Measurements from ENCODE around the gene RAD21L1. TPM values are rescaled to one million over a fixed set of nuclear protein-coding genes. Genes with fewer than 3 reads are reported as not detected.

RAD21L1 gene
- total and polyA plus RNA-seq, 5 experiments from 2014 or later: 0.49 TPM; not detected in 4

- DNase-seq (no peak), ATAC-seq (no peak)
- POLR2A ChIA-PET: interaction anchor here (0.7 kb wide), 1 partner anchor 349 kb away, joined by 4 read pairs; no protein-coding TSS in a partner anchor
- Mint-ChIP-seq H3K27me3 (no peaks in the 10 kb centered on the region), H3K4me3 (no peak within 1 kb of the TSS), H3K9me3 (no peaks in the 10 kb centered on the region), H3K4me1 (peaks cover 3 to 7% (median 7%) of the 10 kb centered on the region in 4 donors), H3K36me3 (no peaks in the 10 kb centered on the region), H3K27ac (peak within 1 kb of the TSS in 1 of 10 donors; percentile 25)
Measured at GRCh38 chr20:1202762-1203504, 22.9 kb upstream of the RAD21L1 start, which contains the start of gene C20orf202. Gene C20orf202, plus strand, starts transcription at chr20:1203454. Its CDS starts 132 bp downstream, at chr20:1203586.

- Mint-ChIP-seq H3K27me3 (no peaks in the 10 kb centered on the region), H3K27ac (no peak overlapping the region), H3K4me3 (no peak overlapping the region), H3K36me3 (no peaks in the 10 kb centered on the region), H3K4me1 (peaks cover 3 to 7% (median 7%) of the 10 kb centered on the region in 4 donors), H3K9me3 (no peaks in the 10 kb centered on the region)
- POLR2A ChIA-PET: no interaction called here
- DNase-seq (no peak), ATAC-seq (no peak)
Measured at GRCh38 chr20:1203630-1204029, 22.2 kb upstream of the RAD21L1 start.

GRCh38 chr20:1204113-1204512, 21.7 kb upstream of the RAD21L1 start:
- Mint-ChIP-seq H3K4me1 (peaks cover 3 to 7% (median 7%) of the 10 kb centered on the region in 4 donors), H3K36me3 (no peaks in the 10 kb centered on the region), H3K27me3 (no peaks in the 10 kb centered on the region), H3K4me3 (no peak overlapping the region), H3K27ac (no peak overlapping the region), H3K9me3 (no peaks in the 10 kb centered on the region)
- POLR2A ChIA-PET: no interaction called here
- DNase-seq (no peak), ATAC-seq (no peak)

GRCh38 chr20:1204576-1204975, 21.3 kb upstream of the RAD21L1 start:
- POLR2A ChIA-PET: no interaction called here
- ATAC-seq (no peak), DNase-seq (no peak)
- Mint-ChIP-seq H3K9me3 (no peaks in the 10 kb centered on the region), H3K27ac (no peak overlapping the region), H3K27me3 (no peaks in the 10 kb centered on the region), H3K36me3 (no peaks in the 10 kb centered on the region), H3K4me3 (no peak overlapping the region), H3K4me1 (peaks cover 3 to 7% (median 7%) of the 10 kb centered on the region in 4 donors)

GRCh38 chr20:1205802-1206201, 20.0 kb upstream of the RAD21L1 start:
- no peak for ATAC-seq
- no peaks in the 10 kb centered on the region for H3K4me1 Mint-ChIP-seq
- no peak overlapping the region for H3K27ac Mint-ChIP-seq
- peaks cover 0 to 3% (median 0%) of the 10 kb centered on the region in 5 donors for H3K27me3 Mint-ChIP-seq
- H3K4me3 Mint-ChIP-seq: no peak overlapping the region
- no peaks in the 10 kb centered on the region for H3K9me3 Mint-ChIP-seq
- no peaks in the 10 kb centered on the region for H3K36me3 Mint-ChIP-seq
- POLR2A ChIA-PET: interaction anchor here (0.6 kb wide), 1 partner anchor 74 kb away, joined by 5 read pairs; no protein-coding TSS in a partner anchor
- DNase-seq: no peak

GRCh38 chr20:1206366-1207148, 19.3 kb upstream of the RAD21L1 start:
- Mint-ChIP-seq H3K4me3 (no peak overlapping the region), H3K27me3 (peaks cover 0 to 4% (median 0%) of the 10 kb centered on the region in 5 donors), H3K9me3 (no peaks in the 10 kb centered on the region), H3K27ac (no peak overlapping the region), H3K4me1 (no peaks in the 10 kb centered on the region), H3K36me3 (no peaks in the 10 kb centered on the region)
- POLR2A ChIA-PET: interaction anchor here (0.6 kb wide), 1 partner anchor 75 kb away, joined by 5 read pairs; no protein-coding TSS in a partner anchor
- ATAC-seq: no peak
- DNase-seq: no peak

GRCh38 chr20:1207293-1207878, 18.5 kb upstream of the RAD21L1 start:
- Mint-ChIP-seq H3K4me1 (peaks cover 0 to 3% (median 0%) of the 10 kb centered on the region in 4 donors), H3K4me3 (no peak overlapping the region), H3K27me3 (peaks cover 0 to 9% (median 0%) of the 10 kb centered on the region in 5 donors), H3K36me3 (no peaks in the 10 kb centered on the region), H3K27ac (no peak overlapping the region), H3K9me3 (no peaks in the 10 kb centered on the region)
- DNase-seq: no peak
- POLR2A ChIA-PET: no interaction called here
- no peak for ATAC-seq

- DNase-seq: no peak
- no peak for ATAC-seq
- no peak overlapping the region for H3K27ac Mint-ChIP-seq
- H3K27me3 Mint-ChIP-seq: peaks cover 0 to 13% (median 0%) of the 10 kb centered on the region in 5 donors
- no peaks in the 10 kb centered on the region for H3K36me3 Mint-ChIP-seq
- H3K4me3 Mint-ChIP-seq: no peak overlapping the region
- H3K9me3 Mint-ChIP-seq: no peaks in the 10 kb centered on the region
- H3K4me1 Mint-ChIP-seq: peaks cover 2 to 11% (median 9%) of the 10 kb centered on the region in 4 donors
- POLR2A ChIA-PET: interaction anchor here (0.6 kb wide), 1 partner anchor 392 kb away, joined by 3 read pairs; no protein-coding TSS in a partner anchor
Measured at GRCh38 chr20:1209447-1210387, 16.1 kb upstream of the RAD21L1 start.

GRCh38 chr20:1210501-1210900, 15.3 kb upstream of the RAD21L1 start:
- POLR2A ChIA-PET: no interaction called here
- Mint-ChIP-seq H3K4me1 (peaks cover 10 to 19% (median 17%) of the 10 kb centered on the region in 4 donors), H3K36me3 (no peaks in the 10 kb centered on the region)

GRCh38 chr20:1212023-1212422, 13.8 kb upstream of the RAD21L1 start:
- Mint-ChIP-seq H3K36me3 (no peaks in the 10 kb centered on the region), H3K4me1 (peaks cover 21 to 33% (median 32%) of the 10 kb centered on the region in 4 donors), H3K27me3 (peaks cover 0 to 13% (median 0%) of the 10 kb centered on the region in 5 donors), H3K9me3 (no peaks in the 10 kb centered on the region), H3K27ac (peak overlapping the region in 1 of 10 donors; percentile 13), H3K4me3 (no peak overlapping the region)
- ATAC-seq (no peak), DNase-seq (no peak)
- POLR2A ChIA-PET: no interaction called here

More at GRCh38 chr20:1210501-1210900, 15.3 kb upstream of the RAD21L1 start:
- no peak for ATAC-seq
- Mint-ChIP-seq H3K27me3 (peaks cover 0 to 13% (median 0%) of the 10 kb centered on the region in 5 donors), H3K9me3 (no peaks in the 10 kb centered on the region), H3K27ac (no peak overlapping the region), H3K4me3 (no peak overlapping the region)
- no peak for DNase-seq

GRCh38 chr20:1212607-1213396, 13.0 kb upstream of the RAD21L1 start:
- DNase-seq (peak; percentile 41 to 85 (median 63)), ATAC-seq (peak; percentile 77 to 88)
- peak overlapping the region in 5 of 10 donors; percentile 16 to 65 (median 17) for H3K27ac Mint-ChIP-seq
- H3K4me1 Mint-ChIP-seq: peaks cover 24 to 40% (median 40%) of the 10 kb centered on the region in 4 donors
- H3K27me3 Mint-ChIP-seq: peaks cover 0 to 13% (median 0%) of the 10 kb centered on the region in 5 donors
- no peaks in the 10 kb centered on the region for H3K36me3 Mint-ChIP-seq
- POLR2A ChIA-PET: interaction anchor here (1.0 kb wide), 1 partner anchor 88 kb away, joined by 4 read pairs; no protein-coding TSS in a partner anchor
- H3K4me3 Mint-ChIP-seq: peak overlapping the region in 5 of 10 donors; percentile 0 to 39 (median 24)
- peaks cover 0 to 1% (median 0%) of the 10 kb centered on the region in 9 donors for H3K9me3 Mint-ChIP-seq
